ENCODE results near the gene PREB. TPM values are rescaled to one million over a fixed set of nuclear protein-coding genes. Genes with fewer than 3 reads are reported as not detected.
"Not testable (repeated sequence)": the region's sequence is repeated elsewhere in the genome, so short reads cannot be mapped to it uniquely, and the experiment has no call there.

PREB gene
- total RNA-seq, 2 donors from 2014 or later, result 47.5 to 51.4 TPM

DNA sequence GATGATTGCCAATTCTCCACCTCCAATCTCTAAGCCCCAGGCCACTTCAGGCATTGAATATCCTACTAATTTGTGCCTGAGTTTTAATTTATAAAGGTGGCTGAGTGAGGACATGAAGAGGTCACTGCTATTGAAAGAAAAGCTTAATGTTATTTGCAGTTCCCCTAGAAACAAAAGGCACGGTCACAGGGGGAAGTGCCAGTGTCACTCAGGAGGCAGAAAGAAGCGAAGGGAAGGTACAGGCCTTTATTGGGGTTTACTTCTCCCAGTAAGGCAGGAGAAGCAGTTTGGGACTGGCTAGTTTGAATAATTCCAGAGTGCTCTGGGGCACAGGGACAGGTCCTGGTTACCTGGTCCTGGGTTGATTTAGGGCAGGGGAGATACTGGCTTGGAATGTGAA lies 12.5 kb downstream of the PREB start:
- Histone ChIP-seq H3K4me3 (no peak overlapping the region), H3K4me1 (peaks cover 0 to 25% of the 10 kb centered on the region in 2 donors), H3K36me3 (no peaks in the 10 kb centered on the region), H3K27me3 (no peaks in the 10 kb centered on the region), H3K9me3 (no peaks in the 10 kb centered on the region), H3K27ac (no peak overlapping the region)
- TF ChIP-seq CTCF (IDR thresholded peaks at IDR 0.05), result no peak
- DNase-seq (ENCODE audit: low spot score), result no peak

DNA sequence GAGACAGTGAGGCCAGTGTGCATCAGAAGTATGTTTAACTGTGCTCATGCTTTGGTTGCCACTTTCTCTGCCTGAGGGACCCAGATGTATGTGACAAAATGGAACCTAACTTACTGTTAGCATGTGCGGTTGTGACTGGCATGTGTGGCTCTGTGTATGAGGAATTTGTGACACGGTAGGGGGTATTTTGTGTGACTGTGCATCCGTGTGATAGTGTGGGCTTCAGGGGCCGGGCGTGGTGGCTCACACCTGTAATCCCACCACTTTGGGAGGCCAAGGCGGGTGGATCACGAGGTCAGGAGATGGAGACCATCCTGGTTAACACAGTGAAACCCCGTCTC lies 15.1 kb downstream of the PREB start:
- H3K36me3 ChIP-seq; H3K9me3 ChIP-seq; H3K27ac ChIP-seq; DNase-seq (ENCODE audit: low spot score); H3K27me3 ChIP-seq: not testable (repeated sequence)
- Histone ChIP-seq H3K4me1 (peaks cover 0 to 25% of the 10 kb centered on the region in 2 donors), H3K4me3 (peak overlapping the region in 1 of 2 donors; percentile 50)

DNA sequence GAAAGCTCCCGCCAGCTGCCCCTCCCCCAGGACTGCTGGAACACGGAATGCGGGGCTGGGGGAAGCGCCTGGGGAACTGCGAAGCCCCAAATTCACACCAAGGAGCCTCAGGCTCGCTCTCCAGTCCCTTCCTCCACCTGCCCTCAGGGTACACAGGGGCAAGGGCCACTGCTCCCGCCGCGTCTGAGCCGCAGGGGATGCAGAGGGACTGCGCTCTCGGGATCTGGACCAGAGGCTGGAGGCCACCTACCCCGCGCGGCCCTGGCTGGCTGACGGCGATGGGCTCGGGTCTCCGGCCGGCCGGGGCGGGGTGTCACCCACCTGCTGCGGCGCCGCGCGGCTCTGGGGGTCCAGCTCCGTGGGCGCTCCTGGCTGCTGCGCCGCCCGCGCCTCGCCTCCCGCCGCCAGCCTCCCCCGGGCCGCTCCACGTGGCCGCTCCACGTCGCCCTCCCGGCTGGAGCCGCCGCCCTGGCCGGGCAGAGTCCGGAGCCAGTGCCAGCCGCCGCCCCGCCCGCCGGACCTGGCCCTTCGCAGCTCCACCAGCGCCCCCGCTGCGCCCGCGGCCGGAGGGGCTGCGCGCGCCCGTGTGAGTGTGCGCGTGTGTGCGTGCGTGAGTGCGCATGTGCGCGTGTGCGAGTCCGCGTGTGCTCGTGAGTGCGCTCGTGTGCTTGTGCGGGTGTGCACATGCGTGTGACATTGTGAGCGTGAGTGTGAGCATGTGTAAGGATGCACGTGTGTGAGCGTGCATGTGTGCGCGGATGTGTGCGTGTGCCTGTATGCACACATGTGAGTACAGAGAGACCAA lies 15.7 kb downstream of the PREB start, which contains the start of gene CGREF1:
Gene CGREF1, minus strand, starts transcription at position 604 of the 805 bp plus-strand sequence. CDS start 14,762 bp downstream, outside the sequence.
- Histone ChIP-seq H3K4me3 (peak within 1 kb of the TSS; percentile 41 to 50), H3K36me3 (no peaks in the 10 kb centered on the region), H3K27me3 (no peaks in the 10 kb centered on the region), H3K4me1 (peaks cover 0 to 20% of the 10 kb centered on the region in 2 donors), H3K9me3 (no peaks in the 10 kb centered on the region), H3K27ac (no peak within 1 kb of the TSS)
- no peak for TF ChIP-seq CTCF (IDR thresholded peaks at IDR 0.05)
- DNase-seq (ENCODE audit: low spot score), result no peak

DNA sequence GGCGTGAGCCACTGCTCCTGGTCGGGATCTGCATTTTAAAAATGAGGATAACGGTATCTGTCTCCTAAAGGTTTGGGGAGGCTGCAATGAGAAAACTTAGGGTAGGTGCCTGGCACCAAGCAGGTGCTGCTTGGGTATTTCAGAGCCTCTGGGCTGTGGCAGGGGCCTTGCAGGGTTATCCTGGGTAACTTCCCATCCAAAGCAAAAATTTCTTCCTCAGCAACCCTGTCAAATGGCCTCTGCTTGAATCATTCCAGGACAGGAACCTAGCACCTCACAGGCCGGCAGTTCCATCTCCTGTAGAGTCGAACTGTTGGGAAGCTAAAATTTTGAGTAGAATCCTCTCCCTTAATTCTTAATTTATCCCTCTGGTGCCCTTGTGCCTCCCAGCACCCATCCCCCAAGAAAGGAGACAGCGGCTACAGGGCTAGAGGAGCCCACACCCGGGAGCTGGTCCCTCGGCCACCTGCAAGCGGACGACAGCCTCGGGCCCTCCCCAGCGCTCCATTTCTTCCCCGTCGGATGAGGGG lies 16.4 kb downstream of the PREB start:
- Histone ChIP-seq H3K9me3 (no peaks in the 10 kb centered on the region), H3K4me1 (peaks cover 0 to 16% of the 10 kb centered on the region in 2 donors), H3K27ac (no peak overlapping the region), H3K4me3 (peak overlapping the region; percentile 41 to 50), H3K36me3 (no peaks in the 10 kb centered on the region), H3K27me3 (no peaks in the 10 kb centered on the region)
- no peak for DNase-seq (ENCODE audit: low spot score)
- no peak for TF ChIP-seq CTCF (IDR thresholded peaks at IDR 0.05)

GRCh38 chr2:27115519-27115918 lies 18.9 kb downstream of the PREB start:
- Histone ChIP-seq H3K36me3 (no peaks in the 10 kb centered on the region), H3K4me3 (no peak overlapping the region), H3K27ac (no peak overlapping the region), H3K27me3 (no peaks in the 10 kb centered on the region), H3K9me3 (no peaks in the 10 kb centered on the region), H3K4me1 (peaks cover 0 to 13% of the 10 kb centered on the region in 2 donors)
- TF ChIP-seq CTCF (IDR thresholded peaks at IDR 0.05), result no peak
- no peak for DNase-seq (ENCODE audit: low spot score)

DNA sequence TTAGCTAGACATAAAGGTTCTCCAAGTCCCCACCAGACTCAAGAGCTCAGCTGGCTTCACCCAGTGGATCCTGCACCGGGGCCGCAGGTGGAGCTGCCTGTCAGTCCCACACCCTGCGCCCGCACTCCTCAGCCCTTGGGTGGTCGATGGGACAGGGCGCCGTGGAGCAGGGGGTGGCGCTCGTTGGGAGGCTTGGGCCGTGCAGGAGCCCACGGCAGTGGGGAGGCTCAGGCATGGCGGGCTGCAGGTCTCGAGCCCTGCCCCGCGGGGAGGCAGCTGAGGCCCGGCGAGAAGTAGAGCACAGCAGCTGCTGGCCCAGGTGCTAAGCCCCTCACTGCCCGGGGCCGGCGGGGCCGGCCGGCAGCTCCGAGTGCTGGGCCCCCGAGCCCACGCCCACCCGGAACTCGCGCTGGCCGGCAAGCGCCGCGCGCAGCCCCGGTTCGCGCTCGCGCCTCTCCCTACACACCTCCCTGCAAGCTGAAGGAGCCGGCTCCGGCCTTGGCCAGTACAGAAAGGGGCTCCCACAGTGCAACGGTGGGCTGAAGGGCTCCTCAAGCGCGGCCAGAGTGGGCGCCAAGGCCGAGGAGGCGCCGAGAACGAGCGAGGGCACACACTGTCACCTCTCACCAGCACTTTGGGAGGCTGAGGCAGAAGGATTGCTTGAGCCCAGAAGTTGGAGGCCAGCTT lies 22.9 kb downstream of the PREB start:
- H3K4me3 ChIP-seq, H3K36me3 ChIP-seq, H3K27me3 ChIP-seq: not testable (repeated sequence)

GRCh38 chr2:27110603-27111352 lies 23.7 kb downstream of the PREB start:
- not testable (repeated sequence) for H3K4me1 ChIP-seq; DNase-seq (ENCODE audit: low spot score); H3K9me3 ChIP-seq; H3K27me3 ChIP-seq; H3K4me3 ChIP-seq; H3K36me3 ChIP-seq; H3K27ac ChIP-seq

More for the DNA sequence above, 22.9 kb downstream of the PREB start:
- H3K4me1 ChIP-seq; H3K27ac ChIP-seq; DNase-seq (ENCODE audit: low spot score); H3K9me3 ChIP-seq: not testable (repeated sequence)
